GM19438 (cell line): ENCODE measurements around the gene DPP10.

ENCODE experiments used
- ATAC-seq: cut with Tn5 transposase; IDR thresholded peaks from one replicate; pipeline ENCODE4 v1.9.1; 2021; ENCODE audit warnings: low read depth; ENCODE audit not compliant: unreplicated experiment

DPP10 gene

DNA sequence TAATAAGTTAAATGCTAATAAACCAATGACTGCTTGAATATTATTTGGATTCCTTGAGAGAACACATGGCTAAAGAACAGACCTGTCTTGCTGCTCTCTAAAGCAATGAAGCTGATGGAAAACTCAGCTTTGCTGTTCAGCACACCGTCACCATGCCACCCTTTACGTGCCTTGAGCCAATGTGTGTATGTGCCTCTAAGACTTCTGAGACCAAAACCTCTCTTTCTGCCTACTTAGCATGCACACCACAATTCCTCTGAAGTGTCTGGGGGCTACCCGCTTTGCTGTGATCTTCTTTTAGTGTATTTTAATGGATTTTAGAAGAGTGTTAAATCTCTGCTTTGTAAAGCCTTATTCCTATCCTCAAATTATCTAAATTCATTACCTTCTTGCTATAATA lies 345.0 kb downstream of the DPP10 start:
- no peak for ATAC-seq

DNA sequence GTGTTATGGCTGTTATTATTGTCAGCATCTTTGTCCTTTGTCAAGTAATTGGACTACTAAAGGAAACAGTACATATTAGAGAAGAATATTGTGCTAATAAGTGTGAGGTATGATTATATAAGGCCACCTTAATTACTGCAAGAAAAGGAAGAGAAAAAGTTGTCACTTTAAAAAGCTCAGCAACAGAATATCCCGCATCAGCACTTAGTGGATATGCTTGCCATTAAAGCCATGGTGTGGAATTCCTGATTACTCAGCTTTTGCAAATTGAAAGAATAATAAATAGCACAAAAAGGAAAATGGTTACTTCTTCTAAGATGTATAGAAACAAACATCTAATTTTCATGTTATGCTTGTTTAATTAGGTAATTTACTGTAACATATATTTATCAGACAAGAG lies 347.5 kb downstream of the DPP10 start:
- no peak for ATAC-seq

DNA sequence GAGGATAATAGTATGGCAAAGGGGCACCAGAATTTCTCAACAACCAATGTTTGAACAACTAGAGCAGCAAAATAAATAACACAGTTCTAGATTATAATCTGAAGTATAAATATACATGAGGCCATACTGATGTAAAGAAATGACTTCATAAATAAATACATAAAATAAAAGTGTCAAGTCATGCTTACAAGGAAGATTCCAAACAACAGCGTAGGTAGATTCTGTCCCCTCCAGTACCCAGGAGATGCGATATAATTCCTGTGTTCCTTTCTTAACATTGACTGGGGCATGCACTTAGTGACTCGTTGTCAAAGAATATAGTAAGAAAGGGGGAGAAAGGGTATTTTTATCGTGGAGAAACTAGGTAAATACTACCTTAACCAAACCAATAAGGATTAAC lies 355.1 kb downstream of the DPP10 start:
- ATAC-seq = no peak

DNA sequence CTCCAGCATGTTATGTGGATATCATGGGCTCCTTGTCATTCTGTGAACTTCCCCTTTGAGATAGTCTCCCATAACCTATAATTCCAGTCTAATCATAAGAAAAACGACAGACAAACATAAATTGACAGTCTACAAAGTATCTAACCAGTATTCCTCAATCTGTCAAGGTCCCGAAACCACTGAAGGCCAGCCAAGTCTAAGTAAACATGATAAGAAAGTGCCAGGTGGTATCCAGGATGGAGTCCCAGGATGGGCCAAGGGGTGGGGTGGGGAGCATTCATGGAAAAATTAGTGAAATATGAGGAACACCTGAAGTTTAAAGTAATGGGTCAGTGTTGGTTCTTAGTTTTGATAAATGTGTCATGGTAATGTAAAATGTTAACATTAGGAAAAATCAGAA lies 355.5 kb downstream of the DPP10 start:
- no peak for ATAC-seq

DNA sequence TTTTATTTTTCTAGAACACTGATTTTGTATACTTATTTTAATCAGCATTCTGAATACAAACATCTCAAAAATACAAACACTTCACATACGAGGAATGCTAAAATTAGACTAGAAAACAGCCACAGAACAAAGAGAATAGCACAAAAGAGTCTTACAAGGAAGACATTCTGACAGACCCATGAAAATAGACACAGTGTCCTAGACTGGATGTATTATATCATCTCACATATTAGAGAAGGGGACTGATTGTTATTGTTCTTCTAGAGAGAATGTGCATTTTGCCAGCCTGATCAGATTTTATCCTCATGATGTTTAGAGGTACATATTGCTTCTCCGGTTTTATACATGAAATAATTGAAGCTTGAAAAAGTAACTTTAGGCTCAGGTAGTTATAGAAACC lies 357.9 kb downstream of the DPP10 start:
- ATAC-seq = no peak

DNA sequence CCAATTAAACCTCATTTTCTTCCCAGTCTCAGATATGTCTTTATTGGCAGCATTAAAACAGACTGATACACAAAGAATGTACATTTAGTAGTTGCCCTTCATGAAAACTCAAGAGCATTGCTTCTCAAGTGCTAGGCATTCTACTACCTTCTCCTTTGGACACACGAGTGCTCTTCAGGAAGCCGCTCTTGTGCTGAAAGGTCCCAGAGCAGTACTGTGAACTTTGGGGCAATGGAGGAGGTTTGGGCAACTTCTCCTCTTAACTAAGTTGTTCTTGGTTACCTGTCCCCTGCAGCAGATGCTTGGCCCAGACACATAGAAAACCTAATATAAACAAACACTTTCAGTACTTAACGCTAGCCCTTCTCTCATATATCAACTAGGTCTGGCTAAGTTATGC lies 362.8 kb downstream of the DPP10 start:
- no peak for ATAC-seq

DNA sequence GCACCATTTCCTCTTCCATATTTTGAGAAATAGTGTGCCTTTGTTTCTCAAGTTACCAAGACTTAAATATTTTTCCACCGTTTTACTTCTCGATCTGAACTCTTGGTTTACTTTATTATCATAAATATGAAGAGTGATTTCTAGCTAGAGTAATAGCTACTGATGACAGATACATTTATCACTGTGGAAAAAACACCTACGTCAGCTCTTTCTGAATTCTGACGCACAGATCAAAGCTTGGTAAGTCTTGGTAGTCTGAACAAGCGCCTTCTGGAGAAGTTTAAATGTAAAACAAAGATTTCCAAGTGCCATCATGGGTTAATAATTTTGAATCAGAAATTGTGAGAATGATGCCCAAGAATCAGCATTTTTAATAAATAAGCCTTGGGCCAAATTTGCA lies 367.7 kb downstream of the DPP10 start:
- no peak for ATAC-seq

DNA sequence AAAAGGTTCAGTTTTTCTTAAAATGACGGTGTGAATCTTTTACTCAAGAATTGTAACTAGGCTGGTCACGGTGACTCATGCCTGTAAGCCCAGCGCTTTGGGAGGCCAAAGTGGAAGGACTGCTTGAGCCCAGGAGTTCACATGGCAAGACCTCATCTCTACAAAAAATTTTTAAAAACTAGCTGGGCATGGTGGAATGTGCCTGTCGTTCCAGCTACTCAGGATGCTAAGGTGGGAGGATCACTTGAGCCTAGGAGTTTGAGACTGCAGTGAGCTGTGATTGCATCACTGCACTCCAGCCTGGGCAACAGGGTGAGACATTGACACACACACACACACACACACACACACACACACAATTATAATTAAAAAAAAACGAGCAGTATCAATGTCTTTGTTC lies 369.8 kb downstream of the DPP10 start:
- ATAC-seq = no peak

DNA sequence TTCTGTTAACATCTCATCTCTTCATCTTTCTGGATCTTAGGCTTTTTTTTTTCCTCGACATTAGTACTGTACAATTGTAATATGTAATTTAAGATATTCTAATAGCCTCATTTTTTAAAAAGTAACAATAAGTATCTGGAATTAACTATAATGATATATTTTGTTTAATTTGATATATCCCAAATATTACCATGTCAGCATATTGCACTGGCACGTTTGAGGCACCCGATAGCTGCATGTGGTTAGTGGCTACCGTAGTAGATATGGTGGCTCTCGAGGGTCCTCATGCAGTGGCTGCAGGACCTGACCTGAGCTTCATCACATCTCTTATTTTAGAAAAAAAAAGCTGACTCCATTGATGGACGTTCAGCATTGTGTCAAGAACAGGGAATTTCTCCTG lies 371.9 kb downstream of the DPP10 start:
- ATAC-seq = no peak

DNA sequence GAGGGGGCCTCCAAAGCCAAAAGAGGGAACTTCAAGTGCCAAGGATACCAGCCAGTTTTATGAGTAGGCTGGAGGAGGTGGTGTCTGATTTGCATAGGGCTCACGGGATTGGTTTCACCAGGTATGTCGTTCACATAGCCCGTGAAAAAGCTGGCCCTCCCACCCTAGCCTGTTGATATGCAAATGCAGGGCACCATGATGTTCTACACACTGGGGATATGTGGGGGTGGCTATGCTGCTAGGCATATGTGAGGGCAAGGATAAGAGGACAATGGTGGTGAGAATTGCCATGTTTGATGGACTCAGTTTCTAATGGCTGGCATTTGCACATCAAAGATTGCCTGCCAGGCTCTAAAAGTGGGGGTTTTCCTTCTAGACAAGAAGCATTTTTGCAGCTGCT lies 378.6 kb downstream of the DPP10 start:
- no peak for ATAC-seq

DNA sequence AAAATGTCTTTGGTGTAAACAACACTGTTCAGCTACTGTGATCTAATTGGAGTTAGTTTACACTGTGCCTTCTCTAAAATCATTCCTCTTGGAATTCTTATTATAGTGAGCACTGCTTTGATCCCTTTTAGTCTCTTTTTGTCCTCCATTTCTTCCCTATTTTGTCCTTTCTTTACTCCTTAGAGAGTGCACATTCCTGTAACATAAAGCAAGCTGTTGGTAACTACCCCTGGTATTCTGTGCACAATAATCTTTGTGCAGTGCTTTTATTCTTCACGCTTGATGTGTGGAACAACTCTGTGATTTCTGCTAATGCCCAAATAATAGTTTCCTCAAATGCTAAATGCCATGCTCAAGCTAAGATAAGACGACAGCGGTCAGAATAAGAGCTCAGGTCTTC lies 401.5 kb downstream of the DPP10 start:
- ATAC-seq = no peak

DNA sequence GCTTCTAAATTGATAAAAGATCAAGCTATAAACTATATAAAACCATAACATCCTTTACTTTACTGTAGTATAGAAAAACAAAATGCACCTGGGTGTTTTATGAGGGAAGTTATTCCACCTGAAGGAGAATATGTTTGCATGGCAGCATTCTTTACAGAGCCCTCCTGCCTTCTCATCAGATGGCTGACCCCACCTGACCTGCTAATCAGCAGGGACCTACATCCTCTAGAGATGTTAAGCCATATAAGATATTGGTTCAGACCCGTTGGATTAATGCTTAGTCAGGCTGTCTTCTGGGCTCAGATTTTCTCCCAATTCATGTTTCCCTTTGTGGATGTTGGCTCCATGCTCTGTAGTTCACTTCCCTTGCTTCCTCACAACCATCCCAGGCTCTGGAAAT lies 414.8 kb downstream of the DPP10 start:
- ATAC-seq = no peak

DNA sequence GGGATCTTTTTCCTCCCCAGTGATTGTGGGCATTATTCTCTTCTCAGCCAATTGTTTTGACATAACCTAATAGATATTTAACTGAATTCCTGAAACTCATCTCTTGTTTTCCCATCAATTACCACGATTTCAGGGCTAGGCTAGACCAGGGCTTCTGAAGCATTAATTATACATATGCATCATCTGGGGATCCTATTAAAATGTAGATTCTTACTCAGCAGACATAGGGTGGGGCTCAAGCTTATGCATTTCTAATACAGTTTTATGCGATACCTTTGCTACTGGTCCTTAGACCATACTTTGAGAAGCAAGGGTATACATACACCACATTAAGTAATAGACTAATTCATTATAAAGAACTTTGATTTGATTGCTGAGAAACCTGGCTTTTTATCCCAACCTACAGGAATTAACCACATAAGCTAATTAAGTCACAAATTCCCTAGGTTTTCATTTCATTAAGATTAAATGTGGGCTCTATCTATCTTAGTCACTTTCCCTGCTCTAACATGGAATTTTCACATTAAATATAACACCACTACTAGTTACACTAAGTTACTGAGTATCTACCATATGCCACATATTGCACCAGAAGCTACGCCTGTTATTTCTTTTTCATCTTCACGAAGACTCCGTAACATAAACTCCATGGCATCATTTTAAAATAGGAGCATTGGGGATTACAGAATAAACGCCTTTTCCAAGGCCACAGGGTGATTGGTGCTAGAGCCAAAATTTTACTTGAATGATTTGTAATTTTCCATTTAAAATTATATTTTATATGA lies 417.5 kb downstream of the DPP10 start:
- ATAC-seq = no peak

DNA sequence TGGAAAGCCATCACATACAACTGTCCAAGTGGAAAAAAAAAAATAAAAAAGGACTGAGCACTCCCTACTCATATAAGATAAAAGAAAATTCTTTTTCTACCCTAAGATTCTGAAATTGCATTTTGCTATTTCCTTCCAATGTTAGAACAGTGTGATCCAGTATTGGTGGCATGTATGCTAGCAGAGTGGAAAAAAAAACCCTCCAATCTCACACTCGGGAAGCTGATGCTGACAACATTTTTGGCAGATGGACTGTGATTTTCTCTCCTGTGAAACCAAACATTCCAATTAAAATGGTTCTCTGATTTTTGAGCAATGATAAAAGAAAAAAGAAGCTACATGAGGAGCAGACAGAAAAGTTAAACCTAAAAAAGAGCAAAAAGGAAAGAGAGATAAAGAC lies 419.8 kb downstream of the DPP10 start:
- no peak for ATAC-seq

DNA sequence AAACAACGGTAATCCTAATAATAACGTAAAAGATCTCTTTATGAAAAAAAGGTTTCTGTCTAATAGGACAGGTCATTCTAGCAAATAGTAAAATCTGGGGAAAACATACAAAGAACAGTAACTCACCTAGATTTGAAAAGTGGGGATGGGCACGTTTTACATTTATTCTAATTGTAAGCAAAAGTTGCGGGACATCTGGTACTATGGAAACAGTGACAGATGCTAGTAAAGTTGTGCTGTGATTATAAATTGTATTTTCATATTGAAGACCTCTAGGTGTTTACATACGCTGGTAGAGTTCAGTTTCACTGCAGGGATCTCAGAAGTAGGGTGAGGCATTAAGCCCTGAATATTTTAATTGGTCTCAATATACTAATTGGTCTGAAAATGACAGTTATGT lies 422.5 kb downstream of the DPP10 start:
- ATAC-seq = no peak

DNA sequence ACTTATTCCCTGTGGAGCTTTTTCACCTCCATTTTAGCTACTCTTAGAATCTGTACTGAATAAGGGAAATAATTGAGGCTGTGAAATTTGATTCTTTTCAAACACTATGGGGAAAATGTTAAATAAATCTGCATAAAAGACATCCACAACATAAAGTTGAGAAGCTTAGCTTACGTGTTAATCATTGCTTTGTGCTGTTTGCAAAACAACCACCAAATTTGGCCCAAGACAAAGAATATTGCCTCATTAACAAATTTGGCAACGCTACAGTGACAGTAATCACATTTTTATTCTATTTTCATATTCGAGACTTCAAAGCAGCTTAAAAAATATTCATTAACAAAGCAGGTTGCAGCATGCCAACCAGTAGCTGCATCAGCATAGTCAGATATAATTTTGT lies 437.6 kb downstream of the DPP10 start:
- ATAC-seq = no peak

DNA sequence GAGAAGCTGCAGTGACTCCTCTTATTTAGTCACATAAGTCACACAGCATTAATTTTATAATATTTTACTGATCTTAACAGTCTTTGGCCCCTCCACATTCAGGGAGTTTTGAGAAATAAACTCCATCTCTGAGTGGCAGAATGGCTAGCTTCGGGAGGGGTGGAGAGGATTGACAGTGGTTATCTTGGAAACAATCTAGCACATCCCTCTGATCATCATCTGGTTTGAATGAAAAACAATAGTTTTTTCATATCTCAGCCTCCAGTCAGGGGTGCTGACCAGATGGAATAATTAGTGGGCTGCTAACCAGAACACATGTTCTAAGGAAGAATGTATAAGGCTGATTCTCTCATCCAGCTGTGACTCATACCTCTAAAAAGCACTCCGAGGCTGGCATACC lies 477.5 kb downstream of the DPP10 start:
- no peak for ATAC-seq

DNA sequence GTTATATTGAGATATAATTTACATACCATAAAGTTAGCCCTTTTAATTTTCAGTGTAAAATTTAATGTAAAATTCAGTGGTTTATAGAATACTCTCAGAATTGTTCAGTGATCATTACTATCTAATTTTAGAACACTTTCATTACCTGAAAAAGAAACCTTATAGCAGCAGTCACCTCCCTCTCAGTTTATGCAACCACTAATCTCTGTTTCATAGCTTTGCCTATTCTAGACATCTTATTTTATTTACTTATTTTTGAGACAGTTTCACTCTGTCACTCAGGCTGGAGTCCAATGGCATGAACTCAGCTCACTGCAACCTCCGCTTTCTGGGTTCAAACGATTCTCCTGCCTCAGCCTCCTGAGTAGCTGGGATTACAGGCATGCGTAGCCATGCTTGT lies 479.6 kb downstream of the DPP10 start:
- ATAC-seq = no peak

DNA sequence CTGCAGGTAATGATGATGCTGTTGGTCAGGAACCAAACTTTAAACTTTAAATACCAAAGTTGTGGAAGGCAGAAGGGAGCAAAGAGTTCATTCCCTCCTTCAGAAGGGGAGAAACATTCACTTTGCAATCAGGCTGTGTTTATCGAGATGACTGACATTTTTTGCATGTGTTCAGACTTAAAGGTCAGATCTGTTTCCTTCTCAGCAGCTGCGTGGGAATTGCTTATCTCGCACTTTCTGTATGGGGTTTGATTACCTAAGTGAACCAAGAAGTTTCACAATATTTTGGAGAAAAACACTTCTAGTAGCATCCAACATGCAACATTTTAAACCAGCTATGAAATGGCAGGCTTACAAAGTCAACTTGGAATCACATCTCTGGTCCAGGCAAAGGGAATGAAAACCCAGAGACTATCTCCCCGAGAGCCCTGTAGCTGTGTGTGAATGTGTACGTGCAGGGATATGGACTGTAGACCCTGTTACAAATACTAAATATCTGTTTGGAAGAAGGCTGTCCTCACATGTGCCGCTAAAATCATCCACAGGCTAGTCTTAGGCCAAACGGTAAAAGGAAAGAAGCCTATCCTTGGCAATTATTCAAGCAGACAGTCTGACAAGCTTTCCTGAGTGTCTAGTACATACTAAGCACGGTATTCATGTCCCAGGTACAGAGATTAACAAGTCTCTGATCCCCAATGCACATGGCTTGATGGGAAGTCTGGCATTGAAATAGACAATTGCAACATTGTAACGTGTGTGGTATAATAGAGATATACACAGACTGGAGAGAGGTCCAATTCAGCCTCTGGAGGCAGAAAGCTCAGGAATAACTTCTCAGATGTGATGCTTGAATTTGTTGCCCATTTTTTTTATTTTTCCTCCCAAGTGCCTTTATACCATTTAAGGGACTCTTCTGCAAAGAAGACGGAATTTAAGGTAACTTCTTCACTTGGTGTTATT lies 483.1 kb downstream of the DPP10 start:
- no peak for ATAC-seq

DNA sequence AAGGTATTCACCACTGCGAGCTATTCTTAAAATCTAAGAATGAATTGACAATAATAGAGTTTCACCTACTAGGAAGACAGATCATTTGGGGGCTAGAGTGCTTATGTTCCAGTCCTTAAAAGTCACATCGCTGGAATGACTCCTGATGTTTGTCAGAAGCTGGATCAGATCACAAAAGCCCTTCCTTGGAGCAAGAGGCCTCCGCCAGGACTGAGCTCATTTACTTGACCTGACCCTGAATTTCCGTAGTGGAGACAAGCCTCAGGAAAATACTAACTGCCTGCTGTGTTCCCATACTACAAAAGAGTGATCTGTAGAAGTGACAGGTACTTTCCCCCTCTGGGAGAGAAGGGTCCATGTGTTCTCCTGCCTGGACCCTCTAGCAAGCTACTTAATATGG lies 483.9 kb downstream of the DPP10 start:
- no peak for ATAC-seq

DNA sequence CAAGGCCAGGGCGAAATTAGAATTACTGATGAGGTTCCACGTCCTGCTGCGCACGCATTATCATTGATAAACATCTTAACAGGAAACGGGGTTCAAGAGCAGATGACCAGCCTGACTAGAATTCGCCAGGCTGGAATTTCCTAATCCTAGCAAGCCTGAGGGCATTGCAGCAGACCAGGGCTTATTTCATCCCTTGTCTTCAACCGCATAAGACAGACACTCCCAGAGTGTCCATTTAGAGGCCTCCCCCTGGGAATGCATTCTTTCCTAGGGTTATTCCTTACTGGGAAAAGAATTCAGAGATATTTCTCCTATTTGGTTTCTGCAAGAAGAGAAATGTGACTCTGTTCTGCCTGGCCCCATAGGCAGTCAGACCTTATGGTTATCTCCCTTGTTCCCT lies 486.8 kb downstream of the DPP10 start:
- ATAC-seq = no peak

DNA sequence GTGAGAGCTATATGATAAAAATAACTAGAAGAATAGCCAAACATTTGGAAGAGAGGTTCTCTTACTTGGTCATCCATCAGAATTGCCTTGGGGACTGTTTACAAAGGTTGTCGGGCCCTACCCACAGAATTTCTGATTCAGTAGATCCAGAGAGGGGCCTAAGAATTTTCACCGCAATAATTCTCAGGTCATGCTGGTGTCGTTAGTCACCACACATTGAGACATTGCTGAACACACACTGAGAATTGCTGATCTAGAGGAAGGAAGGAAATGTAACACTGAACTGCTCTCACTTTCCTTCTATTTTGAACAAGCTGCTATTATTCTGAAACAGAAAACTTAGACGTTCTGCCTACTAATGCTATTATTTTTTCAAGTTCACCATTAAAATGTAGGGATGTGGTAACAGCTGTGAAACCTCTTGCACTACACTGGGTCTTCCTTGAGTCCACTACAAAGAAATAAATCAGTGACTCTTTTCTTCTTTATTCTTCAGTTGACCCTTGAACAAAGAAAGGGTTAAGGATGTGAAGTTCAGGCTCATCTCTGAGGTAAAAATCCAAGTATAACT lies 491.3 kb downstream of the DPP10 start:
- ATAC-seq = no peak
